ENCODE measurements around the gene IMMP2L. TPM values are rescaled to one million over a fixed set of nuclear protein-coding genes. Genes with fewer than 3 reads are reported as not detected.
A peak's percentile ranks its signal among the peaks of the same experiment; 100 is the strongest.

Gene IMMP2L
- total and polyA plus RNA-seq, 2 of the 13 experiments (the other 11 are each of a cell fraction or from before 2014, with no cell fraction given) = 7.8 to 16.9 TPM

DNA sequence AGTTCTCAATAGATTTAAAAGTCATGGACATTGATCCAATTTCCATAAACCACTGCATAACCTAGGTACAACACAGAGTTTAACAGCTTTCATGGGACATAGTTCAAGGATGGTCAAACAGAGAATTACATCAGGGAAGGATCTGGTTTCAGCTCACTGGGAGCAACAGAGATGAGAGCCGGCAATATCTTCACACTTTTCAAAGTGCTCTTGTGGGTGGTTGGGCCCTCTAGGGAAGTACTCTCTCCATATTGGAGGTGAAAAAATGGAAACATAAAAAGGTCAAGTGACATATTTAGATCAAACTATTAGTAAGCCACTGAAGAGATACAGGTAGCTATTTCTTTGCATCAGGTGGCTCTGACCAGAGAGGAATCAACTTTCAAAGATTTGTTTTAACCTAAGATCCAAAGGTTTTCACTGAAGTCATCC, 533.1 kb downstream of the IMMP2L start (continued):
- TF ChIP-seq, protein P1, sequence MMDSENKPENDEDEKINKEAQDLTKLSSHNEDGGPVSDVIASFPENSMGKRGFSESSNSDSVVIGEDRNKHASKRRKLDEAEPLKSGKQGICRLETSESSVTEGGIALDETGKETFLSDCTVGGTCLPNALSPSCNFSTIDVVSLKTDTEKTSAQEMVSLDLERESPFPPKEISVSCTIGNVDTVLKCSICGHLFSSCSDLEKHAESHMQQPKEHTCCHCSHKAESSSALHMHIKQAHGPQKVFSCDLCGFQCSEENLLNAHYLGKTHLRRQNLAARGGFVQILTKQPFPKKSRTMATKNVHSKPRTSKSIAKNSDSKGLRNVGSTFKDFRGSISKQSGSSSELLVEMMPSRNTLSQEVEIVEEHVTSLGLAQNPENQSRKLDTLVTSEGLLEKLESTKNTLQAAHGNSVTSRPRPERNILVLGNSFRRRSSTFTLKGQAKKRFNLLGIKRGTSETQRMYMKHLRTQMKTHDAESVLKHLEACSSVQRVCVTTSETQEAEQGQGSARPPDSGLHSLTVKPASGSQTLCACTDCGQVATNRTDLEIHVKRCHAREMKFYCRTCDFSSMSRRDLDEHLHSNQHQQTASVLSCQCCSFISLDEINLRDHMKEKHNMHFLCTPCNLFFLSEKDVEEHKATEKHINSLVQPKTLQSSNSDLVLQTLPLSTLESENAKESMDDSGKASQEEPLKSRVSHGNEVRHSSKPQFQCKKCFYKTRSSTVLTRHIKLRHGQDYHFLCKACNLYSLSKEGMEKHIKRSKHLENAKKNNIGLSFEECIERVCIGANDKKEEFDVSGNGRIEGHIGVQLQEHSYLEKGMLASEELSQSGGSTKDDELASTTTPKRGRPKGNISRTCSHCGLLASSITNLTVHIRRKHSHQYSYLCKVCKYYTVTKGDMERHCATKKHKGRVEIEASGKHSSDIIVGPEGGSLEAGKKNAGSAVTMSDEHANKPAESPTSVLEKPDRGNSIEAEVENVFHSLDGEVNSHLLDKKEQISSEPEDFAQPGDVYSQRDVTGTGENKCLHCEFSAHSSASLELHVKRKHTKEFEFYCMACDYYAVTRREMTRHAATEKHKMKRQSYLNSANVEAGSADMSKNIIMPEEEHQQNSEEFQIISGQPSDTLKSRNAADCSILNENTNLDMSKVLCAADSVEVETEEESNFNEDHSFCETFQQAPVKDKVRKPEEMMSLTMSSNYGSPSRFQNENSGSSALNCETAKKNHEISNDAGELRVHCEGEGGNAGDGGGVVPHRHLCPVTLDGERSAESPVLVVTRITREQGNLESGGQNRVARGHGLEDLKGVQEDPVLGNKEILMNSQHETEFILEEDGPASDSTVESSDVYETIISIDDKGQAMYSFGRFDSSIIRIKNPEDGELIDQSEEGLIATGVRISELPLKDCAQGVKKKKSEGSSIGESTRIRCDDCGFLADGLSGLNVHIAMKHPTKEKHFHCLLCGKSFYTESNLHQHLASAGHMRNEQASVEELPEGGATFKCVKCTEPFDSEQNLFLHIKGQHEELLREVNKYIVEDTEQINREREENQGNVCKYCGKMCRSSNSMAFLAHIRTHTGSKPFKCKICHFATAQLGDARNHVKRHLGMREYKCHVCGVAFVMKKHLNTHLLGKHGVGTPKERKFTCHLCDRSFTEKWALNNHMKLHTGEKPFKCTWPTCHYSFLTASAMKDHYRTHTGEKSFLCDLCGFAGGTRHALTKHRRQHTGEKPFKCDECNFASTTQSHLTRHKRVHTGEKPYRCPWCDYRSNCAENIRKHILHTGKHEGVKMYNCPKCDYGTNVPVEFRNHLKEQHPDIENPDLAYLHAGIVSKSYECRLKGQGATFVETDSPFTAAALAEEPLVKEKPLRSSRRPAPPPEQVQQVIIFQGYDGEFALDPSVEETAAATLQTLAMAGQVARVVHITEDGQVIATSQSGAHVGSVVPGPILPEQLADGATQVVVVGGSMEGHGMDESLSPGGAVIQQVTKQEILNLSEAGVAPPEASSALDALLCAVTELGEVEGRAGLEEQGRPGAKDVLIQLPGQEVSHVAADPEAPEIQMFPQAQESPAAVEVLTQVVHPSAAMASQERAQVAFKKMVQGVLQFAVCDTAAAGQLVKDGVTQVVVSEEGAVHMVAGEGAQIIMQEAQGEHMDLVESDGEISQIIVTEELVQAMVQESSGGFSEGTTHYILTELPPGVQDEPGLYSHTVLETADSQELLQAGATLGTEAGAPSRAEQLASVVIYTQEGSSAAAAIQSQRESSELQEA (CRISPR knock-in tag; IDR thresholded peaks at IDR 0.05; ENCODE audit: not compliant biosample characterization) = no peak
- TF ChIP-seq SALL1 (CRISPR knock-in tag; IDR thresholded peaks at IDR 0.05) (peak; percentile 92; the same call in 1 of the 2 replicates), SOX6 (IDR thresholded peaks at IDR 0.05) (no peak), SOX6 (CRISPR knock-in tag; IDR thresholded peaks at IDR 0.05) (peak; percentile 79), HHEX (CRISPR knock-in tag; IDR thresholded peaks at IDR 0.05) (peak; percentile 73), PITX1 (CRISPR knock-in tag; IDR thresholded peaks at IDR 0.05) (no peak), ZFX (CRISPR knock-in tag; IDR thresholded peaks at IDR 0.05; ENCODE audit: low read depth) (peak; percentile 36; the same call in 1 of the 2 replicates), HMG20B (CRISPR knock-in tag; conservative IDR thresholded peaks at IDR 0.05) (peak; percentile 77), ZBTB42 (CRISPR knock-in tag; IDR thresholded peaks at IDR 0.05) (no peak), MYC (CRISPR knock-in tag; IDR thresholded peaks at IDR 0.05; ENCODE audit: borderline replicate concordance) (no peak), ZSCAN22 (CRISPR knock-in tag; IDR thresholded peaks at IDR 0.05) (no peak), ZNF749 (CRISPR knock-in tag; IDR thresholded peaks at IDR 0.05; ENCODE audit: borderline replicate concordance) (no peak), ERF (CRISPR knock-in tag; IDR thresholded peaks at IDR 0.05) (peak; percentile 79), TGIF2 (CRISPR knock-in tag; IDR thresholded peaks at IDR 0.05) (no peak), FOXA3 (CRISPR knock-in tag; IDR thresholded peaks at IDR 0.05) (peak; percentile 84), ZNF567 (CRISPR knock-in tag; IDR thresholded peaks at IDR 0.05; ENCODE audit: borderline replicate concordance) (no peak)
- TF ChIP-seq, protein P2, sequence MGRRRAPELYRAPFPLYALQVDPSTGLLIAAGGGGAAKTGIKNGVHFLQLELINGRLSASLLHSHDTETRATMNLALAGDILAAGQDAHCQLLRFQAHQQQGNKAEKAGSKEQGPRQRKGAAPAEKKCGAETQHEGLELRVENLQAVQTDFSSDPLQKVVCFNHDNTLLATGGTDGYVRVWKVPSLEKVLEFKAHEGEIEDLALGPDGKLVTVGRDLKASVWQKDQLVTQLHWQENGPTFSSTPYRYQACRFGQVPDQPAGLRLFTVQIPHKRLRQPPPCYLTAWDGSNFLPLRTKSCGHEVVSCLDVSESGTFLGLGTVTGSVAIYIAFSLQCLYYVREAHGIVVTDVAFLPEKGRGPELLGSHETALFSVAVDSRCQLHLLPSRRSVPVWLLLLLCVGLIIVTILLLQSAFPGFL (CRISPR knock-in tag; IDR thresholded peaks at IDR 0.05) = no peak
- TF ChIP-seq, protein P3, sequence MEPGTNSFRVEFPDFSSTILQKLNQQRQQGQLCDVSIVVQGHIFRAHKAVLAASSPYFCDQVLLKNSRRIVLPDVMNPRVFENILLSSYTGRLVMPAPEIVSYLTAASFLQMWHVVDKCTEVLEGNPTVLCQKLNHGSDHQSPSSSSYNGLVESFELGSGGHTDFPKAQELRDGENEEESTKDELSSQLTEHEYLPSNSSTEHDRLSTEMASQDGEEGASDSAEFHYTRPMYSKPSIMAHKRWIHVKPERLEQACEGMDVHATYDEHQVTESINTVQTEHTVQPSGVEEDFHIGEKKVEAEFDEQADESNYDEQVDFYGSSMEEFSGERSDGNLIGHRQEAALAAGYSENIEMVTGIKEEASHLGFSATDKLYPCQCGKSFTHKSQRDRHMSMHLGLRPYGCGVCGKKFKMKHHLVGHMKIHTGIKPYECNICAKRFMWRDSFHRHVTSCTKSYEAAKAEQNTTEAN (CRISPR knock-in tag; conservative IDR thresholded peaks at IDR 0.05) = no peak
- TF ChIP-seq, protein P4, sequence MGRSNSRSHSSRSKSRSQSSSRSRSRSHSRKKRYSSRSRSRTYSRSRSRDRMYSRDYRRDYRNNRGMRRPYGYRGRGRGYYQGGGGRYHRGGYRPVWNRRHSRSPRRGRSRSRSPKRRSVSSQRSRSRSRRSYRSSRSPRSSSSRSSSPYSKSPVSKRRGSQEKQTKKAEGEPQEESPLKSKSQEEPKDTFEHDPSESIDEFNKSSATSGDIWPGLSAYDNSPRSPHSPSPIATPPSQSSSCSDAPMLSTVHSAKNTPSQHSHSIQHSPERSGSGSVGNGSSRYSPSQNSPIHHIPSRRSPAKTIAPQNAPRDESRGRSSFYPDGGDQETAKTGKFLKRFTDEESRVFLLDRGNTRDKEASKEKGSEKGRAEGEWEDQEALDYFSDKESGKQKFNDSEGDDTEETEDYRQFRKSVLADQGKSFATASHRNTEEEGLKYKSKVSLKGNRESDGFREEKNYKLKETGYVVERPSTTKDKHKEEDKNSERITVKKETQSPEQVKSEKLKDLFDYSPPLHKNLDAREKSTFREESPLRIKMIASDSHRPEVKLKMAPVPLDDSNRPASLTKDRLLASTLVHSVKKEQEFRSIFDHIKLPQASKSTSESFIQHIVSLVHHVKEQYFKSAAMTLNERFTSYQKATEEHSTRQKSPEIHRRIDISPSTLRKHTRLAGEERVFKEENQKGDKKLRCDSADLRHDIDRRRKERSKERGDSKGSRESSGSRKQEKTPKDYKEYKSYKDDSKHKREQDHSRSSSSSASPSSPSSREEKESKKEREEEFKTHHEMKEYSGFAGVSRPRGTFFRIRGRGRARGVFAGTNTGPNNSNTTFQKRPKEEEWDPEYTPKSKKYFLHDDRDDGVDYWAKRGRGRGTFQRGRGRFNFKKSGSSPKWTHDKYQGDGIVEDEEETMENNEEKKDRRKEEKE (IDR thresholded peaks at IDR 0.05) = no peak

Measured in HepG2 (cell line).